Measurements from ENCODE around the gene CAMK2A. TPM values are rescaled to one million over a fixed set of nuclear protein-coding genes. Genes with fewer than 3 reads are reported as not detected.
"Not testable (repeated sequence)": the region's sequence is repeated elsewhere in the genome, so short reads cannot be mapped to it uniquely, and the experiment has no call there.

Gene CAMK2A
- total RNA-seq, 1 donor from 2014 or later: not detected

DNA sequence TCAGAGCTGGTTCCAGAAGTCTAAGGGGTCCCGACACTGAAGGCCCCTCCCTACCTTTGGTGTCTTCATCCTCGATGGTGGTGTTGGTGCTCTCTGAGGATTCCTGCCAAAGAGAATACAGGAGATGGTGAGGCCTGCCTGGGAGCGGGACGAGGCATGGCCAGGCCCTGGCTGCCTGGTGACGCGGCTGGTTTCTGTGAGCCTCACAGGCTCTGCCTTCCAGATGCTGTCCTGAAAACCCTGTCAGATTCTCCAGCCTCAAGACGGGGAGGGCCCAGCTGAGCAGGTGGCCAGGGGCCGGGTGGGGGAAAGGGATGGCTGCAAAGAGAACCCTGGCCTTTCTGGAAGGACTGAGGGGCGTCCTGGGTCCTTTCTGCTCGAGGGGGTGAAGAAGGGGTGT is 50.9 kb downstream of the CAMK2A start:
- DNase-seq (ENCODE audit: low read depth, low spot score): no peak

DNA sequence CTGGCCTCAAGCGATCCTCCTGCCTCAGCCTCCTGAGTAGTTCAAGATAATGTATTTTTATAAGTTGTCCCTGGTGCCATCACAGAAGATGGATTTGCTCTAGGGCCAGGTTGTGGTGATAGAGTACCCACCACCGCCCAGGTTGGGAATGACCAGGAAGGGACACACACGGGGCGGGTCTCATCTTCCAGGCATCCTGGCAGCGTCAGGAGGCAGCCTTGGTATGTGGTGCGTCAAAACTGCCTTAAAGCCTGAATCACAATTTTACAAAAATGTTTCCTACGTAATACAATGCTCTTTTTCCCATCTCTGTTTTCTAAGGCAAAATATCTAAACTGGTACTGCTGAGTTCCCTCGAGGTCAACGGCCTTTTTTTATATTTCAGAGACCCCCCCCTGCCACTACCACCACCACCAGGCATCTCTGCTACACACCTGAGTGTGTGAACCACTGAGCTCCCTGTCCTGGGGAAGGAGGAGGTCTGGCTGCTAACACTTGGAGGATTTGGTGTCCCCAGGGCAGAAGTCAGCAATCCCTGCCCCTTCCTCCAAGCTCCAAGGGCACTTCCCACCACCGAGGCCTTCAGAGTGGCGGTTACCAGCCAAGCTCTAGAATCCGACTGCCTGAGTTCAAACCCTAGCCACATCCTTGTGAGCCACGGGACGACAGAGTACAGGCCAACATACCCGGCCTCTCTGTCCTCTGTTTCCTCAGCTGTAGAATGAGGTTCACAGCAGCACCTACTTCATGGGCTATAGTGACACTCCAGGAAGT is 52.4 kb downstream of the CAMK2A start:
- DNase-seq (ENCODE audit: low read depth, low spot score): no peak

DNA sequence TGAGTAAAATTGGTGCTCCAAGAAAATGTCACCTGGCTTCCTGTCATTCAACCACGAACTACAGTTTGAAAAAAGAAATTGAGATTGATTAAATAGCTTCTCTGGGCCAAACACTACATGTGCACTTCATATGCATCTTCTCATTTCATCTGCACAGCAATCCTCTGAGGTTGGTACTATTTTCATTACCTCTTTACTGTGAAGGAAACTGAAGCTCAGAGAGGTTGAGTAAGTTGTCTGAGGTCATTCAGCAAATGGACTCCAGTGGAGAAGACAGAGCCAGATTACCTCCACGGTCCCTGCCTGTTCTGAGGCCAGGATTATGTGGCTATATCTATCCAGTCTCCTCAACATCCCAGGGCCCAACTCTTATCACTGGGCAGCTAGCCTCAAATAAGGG is 53.3 kb downstream of the CAMK2A start:
- DNase-seq (ENCODE audit: low read depth, low spot score): no peak

DNA sequence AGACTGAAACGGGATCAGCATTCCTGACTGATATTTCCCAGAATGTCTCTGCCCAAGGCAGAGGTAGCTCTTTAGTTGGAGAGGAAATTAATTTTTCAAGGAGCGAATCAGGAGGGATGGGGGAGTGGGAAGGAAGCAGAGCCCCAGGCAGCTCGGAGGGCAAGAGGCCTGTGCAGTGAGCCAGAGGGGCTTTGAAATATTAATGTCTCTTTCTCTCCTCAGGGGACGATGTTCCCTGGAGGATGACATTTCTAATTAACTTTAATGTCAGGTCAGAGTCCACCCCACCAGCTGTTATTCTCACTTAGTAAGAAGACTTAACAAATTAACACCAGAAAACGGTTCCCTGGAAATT is 54.1 kb downstream of the CAMK2A start:
- DNase-seq (ENCODE audit: low read depth, low spot score): no peak

DNA sequence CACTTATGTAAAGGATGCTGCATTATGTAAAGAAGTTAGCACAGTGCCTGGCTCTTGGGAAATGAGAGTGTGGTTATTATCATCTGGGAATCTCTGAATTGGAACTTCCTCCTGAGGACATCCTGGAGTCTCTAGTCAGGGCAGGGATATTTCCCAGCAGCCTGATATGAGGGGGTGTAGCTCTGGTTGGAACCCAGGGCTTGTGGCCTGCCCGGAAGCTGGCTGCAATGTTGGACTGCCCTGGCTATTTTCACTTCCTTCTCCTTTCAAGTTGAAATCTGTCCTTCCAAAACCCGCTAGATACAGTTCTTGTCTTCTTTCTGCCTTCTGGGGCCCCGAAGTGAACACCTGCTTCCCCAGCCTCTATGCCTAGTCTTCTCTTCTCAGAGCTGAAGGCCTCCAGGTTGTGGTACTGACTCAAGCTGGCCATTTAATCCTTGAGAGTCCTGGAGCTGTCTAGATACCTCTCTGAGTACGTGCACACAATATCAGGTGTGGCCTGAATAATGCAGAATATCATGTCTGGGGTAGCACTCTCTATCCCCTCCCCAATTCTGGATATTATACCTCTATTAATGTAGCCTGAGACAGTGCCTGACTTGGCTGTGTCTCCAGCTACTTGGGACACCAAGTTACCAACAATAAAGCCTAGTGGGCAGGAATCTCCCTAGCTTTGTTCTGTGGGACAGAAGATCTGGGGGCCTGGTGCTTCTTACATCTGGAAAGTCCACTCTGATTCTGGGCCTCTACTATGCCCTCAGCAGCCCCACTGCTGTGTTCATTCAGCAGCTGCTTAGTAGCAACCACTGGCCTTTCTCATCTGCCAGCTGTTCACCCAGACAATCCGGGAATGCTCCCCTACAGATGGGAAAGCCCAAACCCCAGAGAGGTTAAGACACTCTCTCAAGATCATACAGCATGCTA is 54.7 kb downstream of the CAMK2A start:
- DNase-seq (ENCODE audit: low read depth, low spot score): no peak

DNA sequence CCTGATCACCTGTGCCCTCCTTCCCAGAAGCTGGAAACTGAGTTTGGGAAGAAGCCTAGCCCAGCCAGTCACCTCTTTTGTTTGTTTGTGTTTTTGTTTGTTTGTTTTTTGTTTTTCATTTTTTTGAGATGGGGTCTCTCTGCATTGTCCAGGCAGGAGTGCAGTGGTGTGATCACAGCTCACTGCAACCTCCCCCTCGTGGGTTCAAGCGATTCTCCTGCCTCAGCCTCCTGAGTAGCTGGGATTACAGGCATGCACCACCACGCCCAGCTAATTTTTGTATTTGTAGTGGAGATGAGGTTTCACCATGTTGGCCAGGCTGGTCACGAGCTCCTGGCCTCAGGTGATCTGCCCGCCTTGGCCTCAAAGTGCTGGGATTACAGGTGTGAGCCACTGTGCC is 55.9 kb downstream of the CAMK2A start:
- not testable (repeated sequence) for DNase-seq (ENCODE audit: low read depth, low spot score)

DNA sequence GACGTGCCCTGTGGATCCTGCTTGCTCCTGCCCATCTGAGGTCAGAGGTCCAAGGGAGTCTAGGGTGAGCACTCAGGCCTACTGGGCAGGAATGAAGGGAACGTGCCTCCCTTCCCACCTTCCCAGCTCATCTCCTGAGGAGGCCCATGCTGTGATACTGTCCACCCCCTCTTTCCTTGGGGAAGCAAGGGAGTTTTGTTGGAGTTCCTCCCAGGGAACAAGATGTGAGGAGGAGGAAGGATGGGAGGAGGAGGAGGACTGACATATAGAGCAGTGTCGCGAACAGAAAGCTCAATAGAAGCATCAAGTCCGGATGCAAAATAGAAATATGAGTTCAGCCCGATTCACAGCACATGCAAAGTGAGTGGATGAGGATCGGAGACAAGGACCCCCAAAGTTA is 58.7 kb downstream of the CAMK2A start:
- DNase-seq (ENCODE audit: low read depth, low spot score): no peak

DNA sequence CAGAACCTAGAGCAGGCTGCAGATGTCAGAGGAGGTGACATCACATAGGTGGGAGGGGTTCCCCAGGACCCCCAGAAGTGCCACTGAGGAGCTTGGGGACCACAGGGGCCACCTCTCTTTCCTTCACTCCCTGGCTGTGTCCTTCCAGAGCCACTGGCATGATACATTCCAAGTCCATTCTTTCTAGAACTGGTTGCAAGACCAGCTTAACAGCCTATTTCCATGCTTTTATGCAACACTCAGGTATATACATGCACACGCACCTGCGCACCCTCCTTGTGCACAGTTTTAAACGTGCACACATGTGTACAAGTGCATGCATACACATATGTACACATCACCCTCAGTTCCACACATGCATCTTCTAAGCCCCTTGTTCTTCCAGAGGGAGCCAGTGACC is 60.0 kb downstream of the CAMK2A start:
- DNase-seq (ENCODE audit: low read depth, low spot score): no peak

DNA sequence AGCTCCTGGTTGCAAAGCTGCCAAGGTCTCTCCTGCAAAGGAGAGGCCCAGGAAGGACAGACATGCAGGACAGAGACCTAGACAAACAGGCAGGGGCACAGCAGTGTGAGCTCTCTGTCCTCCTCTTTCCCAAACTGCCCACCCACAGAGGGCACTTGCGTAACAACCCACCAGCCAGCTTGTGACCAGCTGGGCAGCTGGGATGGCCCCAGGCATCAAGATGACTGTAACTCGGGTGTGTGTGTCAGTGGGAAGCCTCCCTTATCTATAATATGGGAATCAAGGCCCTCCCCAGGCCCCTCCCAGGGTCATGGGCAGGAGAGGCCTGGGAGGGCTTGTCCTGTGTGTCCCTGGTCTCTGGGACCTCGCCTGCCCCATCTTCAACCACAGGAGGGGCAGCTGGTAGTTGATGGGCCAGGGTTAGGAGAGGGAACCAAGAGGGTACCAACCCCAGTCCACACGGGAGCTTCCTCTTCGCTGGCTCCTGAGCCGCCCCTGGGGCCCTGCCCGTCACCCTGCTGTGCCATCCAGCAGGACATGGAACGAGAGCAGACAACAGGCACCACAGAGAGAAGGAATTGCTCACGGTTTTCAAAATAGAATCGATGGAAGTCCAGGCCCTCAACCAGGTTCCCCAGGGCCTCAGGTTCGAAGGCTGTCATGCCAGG is 61.8 kb downstream of the CAMK2A start:
- no peak for DNase-seq (ENCODE audit: low read depth, low spot score)

DNA sequence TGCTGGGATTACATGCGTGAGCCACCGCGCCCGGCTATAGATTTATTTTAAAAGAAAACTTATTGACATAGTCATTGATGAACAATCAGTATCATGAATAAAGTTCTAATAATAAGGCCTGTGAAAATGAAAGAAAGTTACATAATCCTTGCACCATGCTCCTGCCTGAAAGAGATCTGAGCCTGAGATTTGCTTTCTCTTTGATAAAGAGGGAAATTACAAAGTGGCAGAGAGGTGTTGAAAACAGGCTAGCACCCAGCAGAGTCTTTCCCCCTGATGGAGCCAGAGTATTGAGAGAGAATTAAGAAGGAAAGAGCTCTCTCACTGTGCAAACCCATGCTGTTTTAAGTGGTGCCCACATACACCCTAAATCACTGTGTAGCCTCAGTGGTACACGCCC is 62.5 kb downstream of the CAMK2A start:
- no peak for DNase-seq (ENCODE audit: low read depth, low spot score)

DNA sequence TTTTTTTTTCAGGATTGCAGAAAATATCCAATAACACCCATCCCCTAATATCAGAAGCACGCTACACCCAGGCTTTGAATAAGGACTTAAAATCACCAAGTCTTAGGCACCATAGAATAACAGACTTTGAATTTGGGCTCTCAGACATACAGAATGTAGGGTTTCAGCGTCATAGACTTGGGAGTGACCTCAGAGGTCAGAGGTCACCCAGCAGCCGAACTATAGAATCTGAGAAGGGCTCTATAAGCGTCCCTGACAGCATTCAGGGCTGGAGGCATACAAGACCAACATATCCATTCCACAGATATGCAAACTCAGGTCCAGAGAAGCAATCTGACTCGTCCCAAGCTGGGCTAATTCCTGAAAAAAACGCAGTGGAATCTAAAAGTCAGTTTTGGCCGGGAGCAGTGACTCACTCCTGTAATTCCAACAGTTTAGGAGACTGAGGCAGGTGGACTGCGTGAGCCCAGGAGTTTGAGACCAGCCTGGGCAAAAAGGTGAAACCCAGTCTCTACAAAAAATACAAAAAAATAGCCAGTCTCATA is 65.0 kb downstream of the CAMK2A start:
- DNase-seq (ENCODE audit: low read depth, low spot score): no peak

DNA sequence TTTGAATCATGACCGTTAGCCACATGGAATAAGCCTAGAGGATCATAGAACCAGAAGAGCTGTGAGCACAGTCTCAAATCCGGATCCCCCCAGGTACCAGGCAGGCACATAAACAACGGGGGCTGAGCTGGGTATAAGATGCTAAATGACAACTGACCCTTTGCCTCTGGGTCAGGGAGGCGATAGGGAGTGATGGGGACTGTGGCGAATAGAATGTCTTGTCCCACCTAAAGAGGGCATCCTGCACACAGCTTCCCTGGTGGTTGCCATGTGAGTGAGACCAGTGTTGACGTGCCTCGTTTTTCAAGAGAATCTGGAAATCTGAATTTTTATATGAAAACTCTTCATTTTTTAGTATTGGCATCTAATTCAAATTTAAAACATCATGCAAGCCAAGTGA is 66.1 kb downstream of the CAMK2A start:
- no peak for DNase-seq (ENCODE audit: low read depth, low spot score)

DNA sequence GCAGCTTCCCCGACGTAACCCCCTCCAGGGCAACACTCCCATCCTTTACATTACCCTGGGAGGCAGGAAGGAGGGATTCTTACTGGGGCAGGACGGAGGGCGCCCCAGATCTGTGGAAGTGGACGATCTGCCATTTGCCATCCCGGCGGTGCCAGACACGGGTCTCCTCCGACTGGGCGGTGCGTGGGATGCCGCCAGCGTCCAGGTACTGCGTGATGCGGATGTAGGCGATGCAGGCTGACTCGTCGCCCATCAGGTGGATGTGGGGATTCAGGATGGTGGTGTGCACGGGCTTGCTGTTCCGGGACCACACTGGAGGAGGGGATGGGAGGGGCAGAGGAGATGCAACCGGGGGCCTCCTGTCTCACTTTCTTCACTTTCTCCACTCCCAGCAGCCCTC is 66.7 kb downstream of the CAMK2A start:
- no peak for DNase-seq (ENCODE audit: low read depth, low spot score)

DNA sequence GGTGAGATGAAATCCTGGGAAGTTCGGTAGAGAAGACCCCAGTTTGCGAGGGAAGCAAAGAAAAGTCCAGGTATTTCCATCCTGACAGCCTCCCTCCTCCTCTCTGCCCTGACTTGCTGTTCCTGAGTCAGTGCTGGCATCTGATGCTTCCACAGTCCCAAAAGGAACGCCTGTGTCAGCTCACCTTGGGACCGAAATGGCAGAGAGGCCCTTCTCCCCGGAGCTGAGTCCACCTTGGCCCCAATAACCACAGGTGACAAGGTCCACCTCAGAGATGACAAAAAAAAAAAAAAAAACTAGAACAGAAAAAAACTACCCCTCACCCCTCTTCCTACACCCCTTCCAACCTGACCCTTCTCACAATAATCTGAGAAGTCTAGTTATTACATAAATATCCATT is 68.1 kb downstream of the CAMK2A start:
- no peak for DNase-seq (ENCODE audit: low read depth, low spot score)

DNA sequence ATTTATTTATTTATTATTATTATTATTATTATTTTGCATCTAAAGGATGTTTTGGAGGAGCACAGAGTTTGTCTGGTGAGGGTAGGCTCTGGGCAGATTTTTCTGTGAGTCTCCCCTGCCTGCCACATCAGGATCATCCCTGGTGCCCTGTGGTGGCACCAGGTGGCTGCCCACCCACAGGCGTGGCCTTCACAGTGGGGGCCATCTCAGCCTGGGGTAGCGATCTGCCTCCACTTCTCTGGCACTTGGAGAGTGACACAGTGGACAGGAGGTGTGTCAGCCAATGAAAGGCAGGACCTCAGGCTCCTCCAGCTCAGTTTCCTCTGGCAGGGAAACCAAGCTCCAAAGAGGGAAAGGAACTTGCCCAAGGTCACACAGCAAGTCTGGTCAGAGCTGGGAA is 69.7 kb downstream of the CAMK2A start:
- no peak for DNase-seq (ENCODE audit: low read depth, low spot score)

DNA sequence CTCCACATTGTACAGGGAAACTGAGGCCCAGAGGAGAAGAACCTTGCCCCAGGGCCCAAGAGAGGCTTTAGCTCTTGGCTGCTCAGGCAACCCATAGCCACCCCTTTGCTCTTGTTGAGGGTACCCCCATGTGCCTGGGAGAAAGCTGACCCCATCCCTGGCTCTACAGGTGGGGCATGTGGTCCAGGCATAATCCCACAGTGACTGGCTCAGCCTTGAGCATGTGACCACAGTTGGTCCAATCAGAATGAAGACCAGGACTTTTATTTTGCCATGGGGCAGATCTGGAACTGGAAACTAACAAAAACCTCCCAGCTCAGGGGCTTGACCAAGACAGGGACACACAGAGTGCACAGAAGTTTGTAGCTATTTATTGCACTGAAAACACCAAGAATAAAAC is 70.4 kb downstream of the CAMK2A start:
- DNase-seq (ENCODE audit: low read depth, low spot score): no peak

DNA sequence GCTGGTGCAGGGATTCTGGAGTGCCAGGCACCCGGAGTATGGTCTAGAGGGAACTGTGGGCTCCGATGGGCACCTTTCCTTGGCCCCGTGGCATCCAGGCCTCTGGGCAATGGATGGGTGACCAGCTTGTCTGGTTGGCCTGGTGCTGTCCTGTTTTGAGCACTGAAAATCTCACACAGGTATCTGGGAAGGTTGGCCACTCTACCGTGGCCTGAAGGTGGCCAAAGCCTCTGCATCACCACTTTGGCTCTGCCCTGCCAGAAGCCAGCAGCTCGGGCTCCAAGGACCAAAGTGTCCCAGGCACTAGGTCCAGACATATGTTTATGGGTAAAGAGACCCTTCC is 70.9 kb downstream of the CAMK2A start:
- DNase-seq (ENCODE audit: low read depth, low spot score): no peak

DNA sequence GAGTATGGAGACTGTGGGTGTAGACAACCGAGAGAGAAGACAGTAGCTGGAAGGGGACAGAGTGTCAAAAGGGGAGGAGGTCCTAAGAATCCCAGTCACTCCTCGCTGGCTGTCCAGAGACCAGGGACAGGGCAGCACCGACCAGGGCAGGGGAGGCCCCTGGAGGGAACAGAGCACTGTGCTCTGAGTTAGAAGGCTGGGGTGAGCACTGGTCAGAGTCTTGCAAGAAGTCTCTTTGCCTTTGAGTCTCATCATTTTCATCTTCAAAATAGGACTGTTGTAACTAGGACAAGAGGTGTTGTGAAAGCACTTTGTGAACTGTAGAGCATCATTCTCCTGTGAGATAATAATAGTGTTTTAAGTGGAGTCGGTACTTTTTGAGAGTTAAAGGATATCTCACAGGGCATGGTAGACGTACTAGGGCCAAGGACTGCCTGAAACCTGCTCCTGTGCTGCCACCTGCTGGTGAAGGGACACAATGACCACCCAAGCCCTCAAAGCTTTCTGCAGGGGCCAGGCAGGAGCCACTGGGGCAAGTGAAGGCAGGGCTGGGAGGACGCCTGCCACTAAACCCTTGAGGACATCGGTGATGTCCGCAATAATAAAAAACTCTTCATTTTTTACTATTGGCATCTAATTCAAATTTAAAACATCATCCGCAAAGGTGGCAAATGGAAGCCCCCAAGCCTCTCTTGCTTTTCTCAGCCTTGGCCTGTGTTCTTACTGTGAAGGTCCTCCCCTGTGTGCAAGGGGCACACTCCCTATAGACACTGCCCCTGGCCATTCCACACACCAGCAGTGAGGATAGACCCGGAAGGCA is 71.5 kb downstream of the CAMK2A start:
- peak; percentile 39 for DNase-seq (ENCODE audit: low read depth, low spot score)

DNA sequence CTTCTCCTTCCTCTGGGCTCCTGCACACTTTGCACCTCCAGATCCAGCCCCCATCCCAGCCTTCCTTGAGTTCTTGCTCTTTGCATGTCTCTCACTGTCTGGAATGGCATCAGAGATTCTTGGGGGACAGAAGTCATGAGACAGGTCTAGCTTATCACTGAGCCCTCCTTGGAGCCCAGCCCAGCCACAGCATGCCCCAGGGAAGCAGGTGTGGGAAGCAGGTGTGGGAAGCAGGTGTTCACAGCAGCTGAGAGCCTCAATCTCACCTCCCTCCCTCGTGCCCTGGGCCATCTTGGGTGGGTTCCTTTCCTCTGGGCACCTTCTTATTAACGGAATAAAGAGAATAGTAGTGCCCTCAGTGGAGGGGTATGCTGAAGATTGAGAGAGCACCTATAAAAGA is 72.5 kb downstream of the CAMK2A start:
- no peak for DNase-seq (ENCODE audit: low read depth, low spot score)

DNA sequence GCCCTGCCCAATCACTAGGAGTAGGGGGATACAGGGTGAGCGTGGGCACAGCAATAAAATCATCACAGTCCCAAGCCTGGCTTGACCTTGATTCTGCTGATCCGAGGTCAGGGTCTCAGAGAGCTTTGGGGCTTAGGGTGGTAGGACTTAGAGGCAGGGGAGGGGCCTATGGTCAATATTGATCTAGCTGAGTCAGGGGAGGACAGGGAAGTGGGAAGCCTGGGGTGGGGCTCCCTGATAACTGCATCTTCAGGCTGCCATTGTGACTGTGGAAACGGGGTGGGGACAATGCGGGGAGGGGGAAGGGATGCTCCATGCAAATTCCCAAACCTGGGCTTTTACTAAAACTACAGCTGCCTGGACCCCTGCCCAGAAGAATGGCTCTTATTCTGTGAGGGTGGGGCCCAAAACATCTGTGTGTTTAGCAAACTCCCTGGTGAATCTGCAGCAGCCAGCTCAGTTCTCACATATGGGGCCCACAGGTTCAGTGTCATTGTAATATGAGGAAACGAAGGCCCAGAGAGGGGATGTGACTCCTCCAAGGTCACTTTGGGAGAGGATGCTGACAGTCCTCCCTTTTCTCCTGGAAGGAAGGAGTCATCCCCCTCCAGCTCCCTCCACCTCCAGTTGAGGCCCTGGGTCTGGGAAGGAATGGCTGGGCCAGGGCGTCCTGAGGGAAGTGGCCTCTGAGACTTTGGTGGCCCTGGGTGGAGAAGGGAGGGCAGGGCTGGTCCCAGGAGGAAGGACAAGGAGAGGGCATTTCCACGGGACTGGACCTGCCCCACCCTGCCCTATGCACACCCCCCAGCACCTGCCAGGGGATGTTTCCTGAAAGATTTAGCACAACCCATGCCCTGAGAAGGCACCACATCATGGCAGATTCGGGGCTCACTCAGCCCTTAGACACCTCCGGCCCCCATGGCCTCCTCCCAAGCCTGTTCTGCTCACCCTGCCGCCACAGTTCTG is 73.3 kb downstream of the CAMK2A start:
- no peak for DNase-seq (ENCODE audit: low read depth, low spot score)
